Measurements from ENCODE around the gene ADGRF1.

The ADGRF1 gene

DNA sequence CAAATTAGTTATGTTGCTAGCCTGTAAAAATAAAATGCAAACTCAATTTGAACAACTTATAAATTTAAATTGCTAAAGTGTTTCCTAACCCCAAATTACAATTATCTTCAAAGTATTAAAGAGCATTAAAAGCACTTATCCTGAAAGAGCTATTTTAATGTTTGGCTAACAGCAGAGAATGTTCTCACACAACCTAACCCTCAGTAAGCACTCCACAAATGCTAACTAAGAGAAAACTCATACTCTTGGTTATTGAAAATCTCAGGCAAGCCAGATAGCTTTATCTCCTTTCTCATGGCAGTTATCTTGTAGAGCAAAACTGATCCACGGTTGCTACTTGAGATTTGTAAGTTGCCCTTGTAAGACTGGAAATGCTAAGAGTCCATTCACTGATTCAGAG is 30.5 kb upstream of the ADGRF1 start:
- no peak overlapping the region for H3K4me3 ChIP-seq (ENCODE audit: control insufficient read depth, low read depth, low read length)
- DNase-seq (ENCODE audit: low read depth) = no peak
- TF ChIP-seq, protein P1, sequence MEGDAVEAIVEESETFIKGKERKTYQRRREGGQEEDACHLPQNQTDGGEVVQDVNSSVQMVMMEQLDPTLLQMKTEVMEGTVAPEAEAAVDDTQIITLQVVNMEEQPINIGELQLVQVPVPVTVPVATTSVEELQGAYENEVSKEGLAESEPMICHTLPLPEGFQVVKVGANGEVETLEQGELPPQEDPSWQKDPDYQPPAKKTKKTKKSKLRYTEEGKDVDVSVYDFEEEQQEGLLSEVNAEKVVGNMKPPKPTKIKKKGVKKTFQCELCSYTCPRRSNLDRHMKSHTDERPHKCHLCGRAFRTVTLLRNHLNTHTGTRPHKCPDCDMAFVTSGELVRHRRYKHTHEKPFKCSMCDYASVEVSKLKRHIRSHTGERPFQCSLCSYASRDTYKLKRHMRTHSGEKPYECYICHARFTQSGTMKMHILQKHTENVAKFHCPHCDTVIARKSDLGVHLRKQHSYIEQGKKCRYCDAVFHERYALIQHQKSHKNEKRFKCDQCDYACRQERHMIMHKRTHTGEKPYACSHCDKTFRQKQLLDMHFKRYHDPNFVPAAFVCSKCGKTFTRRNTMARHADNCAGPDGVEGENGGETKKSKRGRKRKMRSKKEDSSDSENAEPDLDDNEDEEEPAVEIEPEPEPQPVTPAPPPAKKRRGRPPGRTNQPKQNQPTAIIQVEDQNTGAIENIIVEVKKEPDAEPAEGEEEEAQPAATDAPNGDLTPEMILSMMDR (conservative IDR thresholded peaks at IDR 0.05; ENCODE audit: control insufficient read depth, insufficient read depth, low read depth, low read length) = no peak

DNA sequence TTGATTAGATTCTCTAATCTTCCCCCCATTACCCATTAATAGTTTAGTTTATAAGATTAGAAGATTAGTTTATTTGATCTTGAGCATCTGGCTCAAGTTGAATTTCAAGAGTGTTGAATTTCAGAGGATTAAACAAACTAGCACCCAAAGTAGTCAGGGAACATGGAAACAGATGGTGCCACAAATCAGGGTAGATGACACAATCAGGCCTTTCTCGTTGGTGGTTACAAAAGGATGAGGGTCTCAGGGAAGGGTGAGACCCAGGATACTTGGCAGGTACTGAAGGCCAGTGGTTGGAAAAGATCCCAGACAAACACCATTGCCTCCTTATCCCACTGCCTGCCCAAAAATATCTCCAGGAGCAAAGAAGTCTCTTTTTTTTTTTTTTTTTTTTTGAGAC is 29.5 kb upstream of the ADGRF1 start:
- TF ChIP-seq, protein P1 (conservative IDR thresholded peaks at IDR 0.05; ENCODE audit: control insufficient read depth, insufficient read depth, low read depth, low read length) = no peak
- H3K4me3 ChIP-seq (ENCODE audit: control insufficient read depth, low read depth, low read length) = no peak overlapping the region
- DNase-seq (ENCODE audit: low read depth) = no peak

DNA sequence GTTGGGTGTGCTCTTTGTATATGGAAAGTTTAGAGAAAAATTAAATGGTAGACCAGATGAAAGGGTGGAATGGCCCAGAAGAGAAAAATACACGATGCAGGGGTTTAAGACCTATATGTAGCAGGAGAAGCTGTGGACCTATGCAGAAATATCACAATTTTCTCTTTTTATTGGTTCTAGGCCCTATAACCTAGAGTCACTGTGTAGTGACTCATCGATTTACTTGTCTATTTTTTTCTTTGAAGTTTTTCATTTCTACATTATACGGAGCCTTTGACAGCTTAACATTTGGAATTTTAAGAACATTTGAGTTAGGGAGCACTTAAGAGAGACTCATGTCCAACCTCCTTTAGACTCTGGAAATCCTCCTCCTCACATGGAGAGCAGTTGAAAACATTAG is 28.3 kb upstream of the ADGRF1 start:
- DNase-seq (ENCODE audit: low read depth) = no peak
- no peak overlapping the region for H3K4me3 ChIP-seq (ENCODE audit: control insufficient read depth, low read depth, low read length)
- TF ChIP-seq, protein P1 (conservative IDR thresholded peaks at IDR 0.05; ENCODE audit: control insufficient read depth, insufficient read depth, low read depth, low read length) = no peak

DNA sequence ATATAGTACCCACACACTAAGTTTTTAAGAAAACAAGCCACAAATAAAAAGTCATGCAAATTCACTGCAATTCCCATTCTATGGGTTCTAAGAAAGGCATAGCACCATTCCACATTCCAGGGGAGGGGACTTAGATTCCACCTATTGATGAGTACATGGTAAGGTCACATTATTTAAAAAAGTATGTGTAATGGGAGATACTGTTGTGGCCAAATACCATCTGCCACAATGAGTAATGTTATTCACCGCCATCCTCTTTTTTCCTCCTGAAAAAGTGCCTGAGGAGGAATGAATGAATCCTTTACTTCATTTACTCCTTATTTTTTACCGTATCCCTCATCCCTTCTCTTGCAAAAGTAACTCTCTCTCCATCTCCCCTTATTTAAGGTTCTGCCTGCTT is 27.0 kb upstream of the ADGRF1 start:
- no peak overlapping the region for H3K4me3 ChIP-seq (ENCODE audit: control insufficient read depth, low read depth, low read length)
- TF ChIP-seq, protein P1 (conservative IDR thresholded peaks at IDR 0.05; ENCODE audit: control insufficient read depth, insufficient read depth, low read depth, low read length) = no peak
- DNase-seq (ENCODE audit: low read depth) = no peak

DNA sequence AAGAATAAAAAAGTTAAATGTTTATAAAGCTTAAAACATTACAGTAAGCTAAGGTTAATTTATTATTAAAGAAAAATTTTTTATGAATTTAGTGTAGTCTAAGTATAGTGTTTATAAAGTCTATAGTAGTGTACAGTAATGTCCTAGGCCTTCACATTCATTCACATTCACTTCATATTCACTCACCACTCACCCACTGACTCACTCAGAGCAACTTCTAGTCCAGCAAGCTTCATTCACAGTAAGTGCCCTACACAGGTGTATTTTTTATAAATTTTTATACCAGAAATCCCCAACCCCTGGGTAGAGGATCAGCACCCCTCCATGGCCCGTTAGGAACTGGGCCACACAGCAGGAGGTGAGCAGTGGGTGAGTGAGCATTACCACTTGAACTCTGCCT is 24.3 kb upstream of the ADGRF1 start:
- DNase-seq (ENCODE audit: low read depth) = no peak
- TF ChIP-seq, protein P1 (conservative IDR thresholded peaks at IDR 0.05; ENCODE audit: control insufficient read depth, insufficient read depth, low read depth, low read length) = no peak

DNA sequence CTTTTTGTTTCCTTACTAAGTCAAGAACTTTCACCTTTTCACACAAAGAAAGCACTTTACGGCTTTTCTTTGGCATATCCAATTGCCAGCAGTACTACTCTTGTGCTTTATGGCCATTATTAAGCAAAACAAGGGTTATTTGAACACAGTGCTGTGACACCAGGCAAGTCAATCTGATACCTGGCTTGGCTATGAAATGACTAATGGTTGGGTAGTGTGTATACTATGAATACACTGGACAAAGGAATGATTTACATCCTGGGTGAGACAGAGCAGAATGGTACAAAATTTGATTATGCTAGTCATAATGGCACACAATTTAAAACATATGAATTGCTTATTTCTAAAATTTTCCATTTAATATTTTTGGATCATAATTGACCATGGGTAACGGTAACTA is 22.1 kb upstream of the ADGRF1 start:
- TF ChIP-seq, protein P1 (conservative IDR thresholded peaks at IDR 0.05; ENCODE audit: control insufficient read depth, insufficient read depth, low read depth, low read length) = no peak

More for the DNA sequence above, 24.3 kb upstream of the ADGRF1 start:
- H3K4me3 ChIP-seq (ENCODE audit: control insufficient read depth, low read depth, low read length) = no peak overlapping the region

DNA sequence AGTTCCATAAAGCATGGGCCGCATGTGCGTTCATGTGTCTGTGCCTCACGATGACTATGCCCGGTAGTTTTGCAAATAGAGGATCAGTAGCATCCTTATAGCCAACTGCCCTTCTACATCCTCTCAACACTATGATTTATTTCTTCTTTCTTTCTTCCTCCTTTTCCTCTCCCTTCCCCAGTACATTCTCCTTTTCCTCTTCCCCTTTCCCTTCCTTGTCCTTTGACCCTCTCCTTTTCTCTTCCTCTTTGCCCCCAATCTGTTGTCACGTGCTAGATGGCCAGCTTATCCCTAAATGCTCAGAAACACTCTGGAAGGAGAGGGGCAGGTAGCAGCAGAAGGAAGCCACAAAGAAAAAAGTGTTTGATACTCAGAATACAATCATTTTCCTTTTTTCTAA is 20.2 kb upstream of the ADGRF1 start:
- no peak for DNase-seq (ENCODE audit: low read depth)
- TF ChIP-seq, protein P1 (conservative IDR thresholded peaks at IDR 0.05; ENCODE audit: control insufficient read depth, insufficient read depth, low read depth, low read length) = no peak
- no peak overlapping the region for H3K4me3 ChIP-seq (ENCODE audit: control insufficient read depth, low read depth, low read length)

More for the DNA sequence above, 22.1 kb upstream of the ADGRF1 start:
- no peak for DNase-seq (ENCODE audit: low read depth)
- no peak overlapping the region for H3K4me3 ChIP-seq (ENCODE audit: control insufficient read depth, low read depth, low read length)

Measured in fibroblast of mammary gland (primary cell).